B cell (primary cell): Measurements from ENCODE around the gene AHNAK. TPM values are rescaled to one million over a fixed set of nuclear protein-coding genes. Genes with fewer than 3 reads are reported as not detected.
"Not testable (repeated sequence)": the region's sequence is repeated elsewhere in the genome, so short reads cannot be mapped to it uniquely, and the experiment has no call there.

ENCODE experiments used
- ATAC-seq: fragments of 200-7000 bp; cut with Tn5 transposase; one replicate; pipeline ENCODE4 v1.10.0; 2021; ENCODE audit warnings: low read depth, mild to moderate bottlenecking, moderate number of reproducible peaks, moderate library complexity
- CTCF ChIA-PET: fragments of 350-600 bp; sonication (Branson Sonifier 250); formaldehyde crosslinking; loops from one replicate; lab custom pipeline; 2021; ENCODE audit warnings: antibody characterized with exemption, inconsistent platforms; lab: Charles Lee
- POLR2A ChIA-PET: fragments of 350-600 bp; sonication (Branson Sonifier 250); formaldehyde crosslinking; loops from one replicate; lab custom pipeline; 2021; ENCODE audit warnings: antibody characterized with exemption; lab: Charles Lee
- DNase-seq: peaks from one replicate; pipeline ENCODE4 v3.0.0; 2013
- H2AFZ ChIP-seq: 2 replicates; pipeline ENCODE4 v1.6.1; 2012; ENCODE audit warnings: mild to moderate bottlenecking, low read depth, low read length; ENCODE audit not compliant: insufficient read depth, poor library complexity, severe bottlenecking
- H3K27ac ChIP-seq, 2 donors: 1 replicate in 1 of 2; 2 replicates in 1 of 2; pipeline ENCODE4 v1.5.1; 2012 to 2013; ENCODE audit warnings: low read length in 2 of 2, mild to moderate bottlenecking in 2 of 2, moderate library complexity in 1 of 2
- H3K27me3 ChIP-seq, 4 experiments: fragments of 200-600 bp in 1 of 4; sonication (generic) in 1 of 4; replicated peaks in 1 of 4; 1 replicate in 2 of 4; 2 replicates in 2 of 4; pipeline versions ENCODE4 v1.6.1 to v1.7.0; 2013 to 2016; ENCODE audit warnings: low read length in 3 of 4, mild to moderate bottlenecking in 2 of 4, mixed read lengths in 1 of 4, moderate library complexity in 1 of 4; ENCODE audit not compliant: insufficient read depth in 4 of 4, control insufficient read depth in 3 of 4; ENCODE audit errors: control extremely low read depth in 1 of 4
- H3K36me3 ChIP-seq, 2 experiments: replicated peaks in 1 of 2; 1 replicate in 1 of 2; 2 replicates in 1 of 2; pipeline versions ENCODE4 v1.6.1 to v1.7.1; 2013; ENCODE audit warnings: low read length in 1 of 2; ENCODE audit not compliant: insufficient read depth in 2 of 2, control insufficient read depth in 1 of 2; ENCODE audit errors: control extremely low read depth in 1 of 2, extremely low read depth in 1 of 2
- H3K4me1 ChIP-seq, 2 donors: fragments of 200-600 bp in 1 of 2; sonication (generic) in 1 of 2; 1 replicate in 1 of 2; 2 replicates in 1 of 2; pipeline versions ENCODE4 v1.5.1 to v1.6.1; 2013 to 2017; ENCODE audit warnings: low read length in 2 of 2; ENCODE audit not compliant: control insufficient read depth in 2 of 2, insufficient read depth in 2 of 2
- H3K4me2 ChIP-seq: replicated peaks from 2 replicates; pipeline ENCODE3; 2012; ENCODE audit warnings: mild to moderate bottlenecking, low read depth, low read length; ENCODE audit not compliant: poor library complexity, severe bottlenecking
- H3K4me3 ChIP-seq, 5 experiments: fragments of 200-600 bp in 1 of 5; sonication (generic) in 1 of 5; 1 replicate in 3 of 5; 2 replicates in 2 of 5; pipeline versions ENCODE4 v1.5.1 to v1.7.0; 2011 to 2016; ENCODE audit warnings: low read length in 4 of 5, mild to moderate bottlenecking in 4 of 5, low read depth in 2 of 5, control low read depth in 1 of 5, moderate library complexity in 1 of 5; ENCODE audit not compliant: insufficient read depth in 1 of 5; ENCODE audit errors: control extremely low read depth in 1 of 5, extremely low read depth in 1 of 5
- H3K79me2 ChIP-seq: fragments of 200-600 bp; sonication (generic); one replicate; pipeline ENCODE4 v1.6.0; 2016; ENCODE audit warnings: low read length; ENCODE audit not compliant: control insufficient read depth, insufficient read depth
- H3K9ac ChIP-seq: fragments of 200-600 bp; sonication (generic); 2 replicates; pipeline ENCODE4 v1.6.1; 2017; ENCODE audit warnings: mild to moderate bottlenecking, low read length, moderate library complexity
- H3K9me3 ChIP-seq, 3 donors: one replicate each; pipeline versions ENCODE4 v1.6.1 to v1.7.1; 2013; ENCODE audit warnings: low read length in 2 of 3; ENCODE audit not compliant: control insufficient read depth in 2 of 3, insufficient read depth in 1 of 3; ENCODE audit errors: control extremely low read depth in 1 of 3
- H4K20me1 ChIP-seq: 2 replicates; pipeline ENCODE4 v1.6.0; 2012; ENCODE audit warnings: mild to moderate bottlenecking, low read length; ENCODE audit not compliant: insufficient read depth, control insufficient read depth, poor library complexity, severe bottlenecking
- H3K27ac Mint-ChIP-seq: one replicate; pipeline ENCODE4 v1.8.0; 2021; ENCODE audit warnings: mixed read lengths
- H3K27me3 Mint-ChIP-seq: one replicate; pipeline ENCODE4 v1.8.0; 2021; ENCODE audit warnings: mixed read lengths
- H3K4me1 Mint-ChIP-seq: one replicate; pipeline ENCODE4 v1.8.0; 2021; ENCODE audit warnings: mixed read lengths
- H3K4me3 Mint-ChIP-seq: one replicate; pipeline ENCODE4 v1.8.0; 2021; ENCODE audit warnings: mixed read lengths
- H3K9me3 Mint-ChIP-seq: one replicate; pipeline ENCODE4 v1.8.0; 2022; ENCODE audit warnings: mixed read lengths; ENCODE audit not compliant: insufficient read depth
- WGBS: methylation state at CpG from one replicate; pipeline ENCODE4 v1.1.5; 2013; ENCODE audit warnings: missing lambda C conversion rate; ENCODE audit not compliant: insufficient coverage; 5-methylcytosine and 5-hydroxymethylcytosine counted together
- intact Hi-C: fragments of 100-400 bp; cut with micrococcal nuclease; formaldehyde crosslinking; loops from one replicate; pipeline ENCODE4 v1.10.0; 2022
- polyA plus RNA-seq: library from polyadenylated mRNA; depleted of rRNA; stranded (reverse); fragments of >200 nt; gene quantifications from 2 replicates; pipeline ENCODE4 v1.2.3, GENCODE V29; 2012
- total RNA-seq, 2 donors: library from RNA; stranded (reverse); fragments of 120-200 nt in 1 of 2; gene quantifications; 1 replicate in 1 of 2; 2 replicates in 1 of 2; pipeline versions ENCODE4 v1.2.3 to v1.2.4, GENCODE V29; 2013 to 2022

AHNAK gene
- total and polyA plus RNA-seq, 2 donors (not counting 1 experiment from before 2014, with no cell fraction given), result 63.7 to 229 TPM

DNA sequence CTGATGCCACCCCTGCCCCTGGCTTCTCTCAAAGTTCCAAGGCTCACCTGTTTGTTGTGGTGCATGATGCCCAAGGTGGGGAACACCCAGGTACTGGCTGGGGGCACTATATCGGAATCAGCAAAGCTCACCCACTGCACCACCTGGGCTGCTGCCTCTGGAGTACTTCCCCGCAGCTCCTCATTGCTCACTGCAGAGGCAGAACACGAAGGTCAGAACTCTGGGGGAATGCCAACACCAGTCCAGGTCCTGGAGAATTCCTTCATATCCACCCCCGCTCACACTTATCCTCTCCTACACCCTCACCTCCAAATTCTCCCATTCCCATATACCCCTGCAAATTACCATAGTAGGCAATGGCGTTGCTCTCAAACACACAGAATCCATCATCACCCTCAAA, 24.9 kb upstream of the AHNAK start:
- peak overlapping the region in 1 of 2 donors; percentile 88 for H3K27ac ChIP-seq
- H3K9me3 Mint-ChIP-seq, H3K9me3 ChIP-seq, H3K4me2 ChIP-seq, H3K4me3 ChIP-seq, H3K27me3 Mint-ChIP-seq, H3K27me3 ChIP-seq, H2AFZ ChIP-seq, POLR2A ChIA-PET, ATAC-seq, H3K9ac ChIP-seq, DNase-seq: not testable (repeated sequence)
- WGBS, result 89% methylated on average over 4 of the region's 5 CpGs
- peaks cover 15% of the 10 kb centered on the region for H4K20me1 ChIP-seq
- intact Hi-C loops, result loop anchor here (5.0 kb wide), 1 partner anchor 136 kb away; the partner anchor contains the start of genes BSCL2 and GNG3
- CTCF ChIA-PET, result interaction anchor here (1.4 to 6.1 kb wide), 4 partner anchors 11 to 147 kb away, joined by 3 to 33 read pairs (median 10); no protein-coding TSS in a partner anchor
- Mint-ChIP-seq H3K4me1 (peaks cover 52% of the 10 kb centered on the region), H3K27ac (peak overlapping the region; percentile 28), H3K4me3 (peak overlapping the region; percentile 92)
- peaks cover 9 to 56% of the 10 kb centered on the region in 2 experiments for H3K36me3 ChIP-seq
- peaks cover 23% of the 10 kb centered on the region for H3K79me2 ChIP-seq
- H3K4me1 ChIP-seq, result peaks cover 12 to 25% of the 10 kb centered on the region in 2 donors

DNA sequence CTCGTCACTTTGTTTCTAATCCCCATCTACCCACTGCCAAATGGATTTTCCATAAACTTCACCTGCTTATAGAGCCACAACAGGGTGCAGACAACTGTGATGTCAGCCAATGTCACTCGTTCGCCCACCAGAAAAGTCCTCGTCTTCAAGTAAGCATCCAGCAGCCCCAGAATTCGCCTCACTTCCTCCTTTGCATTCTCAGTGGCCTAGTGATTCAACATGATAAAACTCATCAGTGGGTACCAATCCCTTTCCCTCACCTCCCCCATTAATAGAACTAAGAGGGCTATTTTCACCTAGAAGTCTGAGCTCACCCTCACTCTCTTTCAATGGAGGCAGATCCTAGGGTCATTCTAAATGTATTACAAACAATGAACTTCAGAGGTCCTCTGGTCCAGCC, 24.3 kb upstream of the AHNAK start:
- H3K27me3 Mint-ChIP-seq, result not testable (repeated sequence)
- H3K4me3 Mint-ChIP-seq, result peak overlapping the region; percentile 50
- peaks cover 15% of the 10 kb centered on the region for H4K20me1 ChIP-seq

More for the DNA sequence above, 24.3 kb upstream of the AHNAK start:
- H3K27me3 ChIP-seq, H3K4me3 ChIP-seq, H3K9me3 ChIP-seq, DNase-seq, H3K4me2 ChIP-seq, H3K9me3 Mint-ChIP-seq, ATAC-seq, H2AFZ ChIP-seq, POLR2A ChIA-PET, H3K27ac ChIP-seq, H3K9ac ChIP-seq: not testable (repeated sequence)
- CTCF ChIA-PET, result interaction anchor here (1.4 to 6.1 kb wide), 4 partner anchors 10 to 146 kb away, joined by 3 to 33 read pairs (median 10); no protein-coding TSS in a partner anchor
- H3K4me1 Mint-ChIP-seq, result peaks cover 52% of the 10 kb centered on the region
- H3K27ac Mint-ChIP-seq, result peak overlapping the region; percentile 28
- WGBS, result 58% methylated on average over 3 of the region's 5 CpGs
- H3K79me2 ChIP-seq, result peaks cover 23% of the 10 kb centered on the region
- H3K36me3 ChIP-seq, result peaks cover 10 to 56% of the 10 kb centered on the region in 2 experiments
- peaks cover 12 to 25% of the 10 kb centered on the region in 2 donors for H3K4me1 ChIP-seq
- intact Hi-C loops, result loop anchor here (5.0 kb wide), 1 partner anchor 136 kb away; the partner anchor contains the start of genes BSCL2 and GNG3
